T47D (cell line): ENCODE results near the gene MRPL3.
"Not testable (repeated sequence)": the region's sequence is repeated elsewhere in the genome, so short reads cannot be mapped to it uniquely, and the experiment has no call there.

Experiments
- DNase-seq, 2 experiments: peaks; one replicate each; pipeline versions ENCODE4 v3.0.0 to v3.0.0-alpha.2; 2011 to 2012; ENCODE audit warnings: low read depth in 1 of 2, low spot score in 1 of 2
- JUND ChIP-seq: IDR thresholded peaks from 2 replicates; pipeline ENCODE4 v1.6.1; 2012; ENCODE audit warnings: low read depth
- in situ Hi-C: cut with HindIII; loops from 2 replicates; pipeline ENCODE4 v1.10.0; 2016; ENCODE audit warnings: low sequenced_read_pairs, low pct_unique_long_range_greater_than_20kb

The MRPL3 gene

GRCh38 chr3:131535596-131535995 lies 32.8 kb upstream of the MRPL3 start:
- DNase-seq: no peak
- no peak for TF ChIP-seq JUND
- in situ Hi-C loops: no loop called here

- no peak for TF ChIP-seq JUND
- no peak for DNase-seq
- in situ Hi-C loops: no loop called here
Observed at GRCh38 chr3:131535131-131535530, 32.4 kb upstream of the MRPL3 start.

- DNase-seq: no peak
- TF ChIP-seq JUND: no peak
- in situ Hi-C loops: no loop called here
Observed at GRCh38 chr3:131532645-131533044, 29.9 kb upstream of the MRPL3 start.

GRCh38 chr3:131530843-131531242 lies 28.1 kb upstream of the MRPL3 start:
- in situ Hi-C loops: no loop called here
- TF ChIP-seq JUND: no peak

GRCh38 chr3:131530388-131530787 lies 27.6 kb upstream of the MRPL3 start:
- no peak for DNase-seq
- in situ Hi-C loops: no loop called here
- no peak for TF ChIP-seq JUND

More at GRCh38 chr3:131530843-131531242, 28.1 kb upstream of the MRPL3 start:
- no peak for DNase-seq

- DNase-seq: peak in 1 of 2 experiments; percentile 33
- TF ChIP-seq JUND: no peak
- in situ Hi-C loops: no loop called here
Observed at GRCh38 chr3:131526801-131527347, 24.1 kb upstream of the MRPL3 start.

GRCh38 chr3:131518680-131519079 lies 15.9 kb upstream of the MRPL3 start:
- TF ChIP-seq JUND: no peak
- no peak for DNase-seq
- in situ Hi-C loops: no loop called here

- DNase-seq: no peak
- in situ Hi-C loops: no loop called here
- no peak for TF ChIP-seq JUND
Observed at GRCh38 chr3:131505421-131505820, 2.6 kb upstream of the MRPL3 start.

- DNase-seq: no peak
- in situ Hi-C loops: no loop called here
- TF ChIP-seq JUND: no peak
Observed at GRCh38 chr3:131503320-131503635, 507 bp upstream of the MRPL3 start.

GRCh38 chr3:131501949-131502348 lies 822 bp downstream of the MRPL3 start:
- in situ Hi-C loops: no loop called here

GRCh38 chr3:131494706-131495105 lies 8.1 kb downstream of the MRPL3 start:
- DNase-seq: no peak
- TF ChIP-seq JUND: no peak
- in situ Hi-C loops: no loop called here

More at GRCh38 chr3:131501949-131502348, 822 bp downstream of the MRPL3 start:
- no peak for TF ChIP-seq JUND
- DNase-seq: peak; percentile 2 to 9

- in situ Hi-C loops: no loop called here
- no peak for TF ChIP-seq JUND
- no peak for DNase-seq
Observed at GRCh38 chr3:131491775-131492174, 11.0 kb downstream of the MRPL3 start.

- DNase-seq: no peak
- TF ChIP-seq JUND: no peak
- in situ Hi-C loops: no loop called here
Observed at GRCh38 chr3:131491084-131491483, 11.7 kb downstream of the MRPL3 start.

GRCh38 chr3:131486545-131486944 lies 16.2 kb downstream of the MRPL3 start:
- in situ Hi-C loops, DNase-seq: not testable (repeated sequence)
